OCI-M2 (cell line): ENCODE results near the gene XCR1.

Source experiments
- DNase-seq: peaks from one replicate; lab custom pipeline; 2025; ENCODE audit not compliant: unreplicated experiment; lab: John Stamatoyannopoulos, UW

The XCR1 gene

GRCh38 chr3:45984331-45985312, 42.7 kb downstream of the XCR1 start:
- DNase-seq = no peak

GRCh38 chr3:45983770-45984169, 43.5 kb downstream of the XCR1 start:
- no peak for DNase-seq

- DNase-seq = peak; percentile 14
These were observed 45.8 kb downstream of the XCR1 start for GRCh38 chr3:45981346-45982074.

GRCh38 chr3:45980819-45981218, 46.5 kb downstream of the XCR1 start:
- DNase-seq = no peak

- no peak for DNase-seq
These were observed 47.0 kb downstream of the XCR1 start for GRCh38 chr3:45980229-45980813.

GRCh38 chr3:45979378-45979777, 47.9 kb downstream of the XCR1 start:
- no peak for DNase-seq

- no peak for DNase-seq
These were observed 49.1 kb downstream of the XCR1 start for GRCh38 chr3:45978006-45978761.

- no peak for DNase-seq
These were observed 50.8 kb downstream of the XCR1 start for GRCh38 chr3:45976191-45977091.

- DNase-seq = no peak
These were observed 51.6 kb downstream of the XCR1 start for GRCh38 chr3:45975686-45976085.

- DNase-seq = no peak
These were observed 52.6 kb downstream of the XCR1 start for GRCh38 chr3:45974686-45975085.

GRCh38 chr3:45972534-45973402, 54.5 kb downstream of the XCR1 start:
- no peak for DNase-seq

GRCh38 chr3:45969953-45970352, 57.3 kb downstream of the XCR1 start:
- no peak for DNase-seq

- DNase-seq = no peak
These were observed 58.2 kb downstream of the XCR1 start for GRCh38 chr3:45969116-45969515.

GRCh38 chr3:45968706-45969105, 58.6 kb downstream of the XCR1 start:
- DNase-seq = no peak

GRCh38 chr3:45968149-45968548, 59.1 kb downstream of the XCR1 start:
- no peak for DNase-seq

- DNase-seq = no peak
These were observed 59.6 kb downstream of the XCR1 start for GRCh38 chr3:45967724-45968123.
